Stimulated activated CD4-positive, alpha-beta T cell treated with anti-CD3 and anti-CD28 coated beads, Interleukin-2, amount 100 ng/mL, for 24 hours (primary cell): ENCODE data around the gene SYTL2.
"Not testable (repeated sequence)": the region's sequence is repeated elsewhere in the genome, so short reads cannot be mapped to it uniquely, and the experiment has no call there.

ENCODE experiments used
- DNase-seq, 2 donors: peaks; one replicate each; pipeline ENCODE4 v3.0.0-alpha.2; 2020

Gene SYTL2

DNA sequence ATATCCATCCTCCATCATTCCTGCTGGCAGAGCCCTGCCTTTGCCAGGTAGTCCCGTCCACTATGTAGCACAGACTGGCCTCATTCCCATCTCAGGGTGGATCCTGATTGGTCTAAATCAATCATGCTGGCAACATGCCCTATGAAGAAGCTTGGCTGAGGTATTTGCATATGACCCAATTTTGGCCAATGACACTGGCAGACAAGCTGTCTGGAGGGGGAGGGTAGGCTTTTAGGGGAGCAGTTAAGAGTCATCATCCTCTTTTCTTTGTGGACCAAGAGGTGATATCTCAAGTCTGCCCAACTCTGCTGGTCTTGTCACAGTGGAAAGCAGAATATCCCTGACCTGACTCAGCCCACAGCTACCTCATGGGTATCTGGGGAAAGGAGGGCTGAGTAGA is 130.0 kb downstream of the SYTL2 start:
- DNase-seq = no peak

DNA sequence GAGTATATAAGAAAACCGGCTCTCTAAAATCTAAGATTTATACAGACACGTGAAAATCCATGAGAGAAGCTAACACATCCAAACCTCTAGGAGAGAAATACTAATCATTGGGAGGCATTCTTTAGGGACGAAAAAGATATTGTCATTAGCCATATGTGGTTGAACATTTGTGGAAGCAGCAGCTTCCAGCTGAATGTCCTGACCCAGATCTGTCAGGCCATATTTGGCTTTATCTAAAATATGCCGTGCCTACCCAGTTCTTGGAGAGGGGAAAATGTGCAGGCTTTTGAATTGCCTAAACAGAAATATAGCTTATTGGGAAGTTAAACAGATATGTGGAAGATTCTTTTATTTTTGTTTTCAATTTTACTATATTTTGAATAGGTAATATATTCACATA is 131.4 kb downstream of the SYTL2 start:
- no peak for DNase-seq

DNA sequence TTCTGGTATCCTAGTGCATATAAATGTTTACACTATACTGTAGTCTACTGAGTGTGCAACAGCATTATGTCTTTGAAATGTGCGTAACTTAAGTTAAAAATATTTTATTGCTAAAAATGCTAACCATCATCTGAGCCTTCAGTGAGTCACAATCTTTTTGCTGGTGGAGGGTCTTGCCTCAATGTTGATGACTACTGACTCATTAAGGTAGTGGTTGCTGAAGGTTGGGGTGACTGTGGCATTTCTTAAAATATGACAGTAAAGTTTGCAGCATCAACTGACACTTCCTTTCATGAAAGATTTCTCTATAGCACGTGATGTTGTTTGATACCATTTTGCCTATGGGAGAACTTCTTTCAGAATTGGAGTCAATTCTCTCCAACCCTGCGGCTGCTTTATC is 137.5 kb downstream of the SYTL2 start:
- DNase-seq = no peak

DNA sequence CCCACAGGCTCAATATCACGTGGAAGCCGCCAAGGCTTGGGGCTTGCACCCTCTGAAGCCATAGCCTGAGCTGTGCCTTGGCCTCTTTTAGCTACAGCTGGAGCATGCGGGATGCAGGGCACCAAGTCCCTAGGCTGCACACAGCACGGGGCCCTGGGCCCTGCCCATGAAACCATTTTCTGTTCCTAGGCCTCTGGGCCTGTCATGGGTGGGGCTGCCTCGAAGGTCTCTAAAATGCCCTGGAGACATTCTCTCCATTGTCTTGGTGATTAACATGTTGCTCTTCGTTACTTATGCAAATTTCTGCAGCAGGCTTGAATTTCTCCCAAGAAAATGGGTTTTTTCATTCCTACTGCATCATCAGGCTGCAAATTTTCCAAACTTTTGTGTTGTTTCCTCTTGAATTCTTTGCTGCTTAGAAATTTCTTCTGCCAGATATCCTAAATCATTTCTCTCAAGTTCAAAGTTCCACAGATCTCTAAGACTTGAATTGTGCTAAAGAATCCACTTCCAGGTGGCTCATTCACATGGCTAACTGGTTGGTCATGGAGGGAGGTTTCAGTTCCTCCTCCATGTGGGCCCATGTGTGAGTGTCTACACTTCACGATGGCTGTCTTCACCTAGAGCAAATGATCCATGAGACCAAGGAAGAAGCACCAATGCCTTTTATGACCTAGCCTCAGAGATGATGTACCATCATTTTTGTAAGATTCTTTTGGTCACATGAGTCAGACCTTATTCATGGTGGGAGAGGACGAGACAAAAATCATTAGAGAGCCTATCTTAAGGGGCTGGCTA is 138.6 kb downstream of the SYTL2 start:
- no peak for DNase-seq

DNA sequence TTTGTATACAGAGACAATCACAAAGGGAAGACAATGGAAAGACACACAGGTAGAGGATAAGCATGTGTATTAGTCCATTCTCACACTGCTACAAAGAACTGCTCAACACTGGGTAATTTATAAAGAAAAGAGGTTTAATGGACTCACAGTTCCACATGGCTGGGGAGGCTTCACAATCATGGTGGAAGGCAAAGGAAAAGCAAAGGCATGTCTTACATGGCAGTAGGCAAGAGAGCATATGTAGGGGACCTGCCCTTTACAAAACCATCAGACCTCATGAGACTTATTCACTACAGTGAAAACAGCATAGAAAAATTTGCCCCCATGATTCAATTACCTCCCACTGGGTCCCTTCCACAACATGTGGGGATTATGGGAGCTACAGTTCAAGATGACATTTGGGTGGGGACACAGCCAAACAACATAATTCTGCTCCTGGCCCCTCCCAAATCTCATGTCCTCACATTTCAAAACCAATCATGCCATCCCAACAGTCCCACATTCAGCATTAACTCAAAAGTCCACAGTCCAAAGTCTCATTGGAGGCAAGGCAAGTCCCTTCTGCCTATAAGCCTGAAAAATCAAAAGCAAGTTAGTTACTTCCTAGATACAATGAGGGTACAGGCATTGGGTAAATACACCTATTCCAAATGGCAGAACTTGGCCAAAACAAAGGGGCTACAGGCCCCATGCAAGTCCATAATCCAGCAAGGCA is 139.8 kb downstream of the SYTL2 start:
- not testable (repeated sequence) for DNase-seq

DNA sequence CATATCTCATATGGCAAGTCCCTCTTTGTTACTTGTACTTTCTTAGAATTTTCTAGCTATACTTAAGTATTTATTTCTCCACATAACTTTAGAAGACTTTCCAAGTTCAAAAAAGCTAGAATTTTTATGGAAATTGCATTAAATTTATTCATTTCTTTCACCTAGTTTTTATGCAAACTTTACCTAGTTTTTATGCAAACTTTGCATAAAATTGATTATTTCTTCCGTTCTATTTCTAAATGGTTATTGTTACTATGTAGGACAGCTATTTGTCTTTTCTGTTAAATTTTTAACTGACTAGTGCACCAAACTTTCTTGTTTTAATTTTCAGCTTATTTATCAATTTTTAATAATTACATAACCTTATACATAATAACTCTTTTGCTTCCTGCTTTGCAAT is 142.8 kb downstream of the SYTL2 start:
- DNase-seq = no peak

DNA sequence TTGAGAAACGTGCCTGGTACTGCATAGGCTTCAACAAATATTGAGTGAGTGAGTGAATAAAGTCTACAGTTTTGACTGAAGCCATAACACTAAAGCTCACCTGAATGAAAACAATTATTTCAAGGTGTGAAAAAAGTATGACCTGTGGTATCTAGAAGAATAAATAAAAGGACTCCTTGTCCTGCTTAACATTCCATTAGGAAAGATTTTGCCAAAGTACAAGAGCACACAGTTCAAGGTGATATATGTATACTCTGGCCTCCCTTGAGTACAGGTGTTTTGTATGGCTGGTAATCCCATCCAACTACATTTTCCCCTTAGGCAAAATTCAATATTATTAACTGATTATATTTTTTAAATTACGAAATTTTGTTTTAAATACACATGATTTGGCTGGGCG is 144.3 kb downstream of the SYTL2 start:
- DNase-seq = no peak

DNA sequence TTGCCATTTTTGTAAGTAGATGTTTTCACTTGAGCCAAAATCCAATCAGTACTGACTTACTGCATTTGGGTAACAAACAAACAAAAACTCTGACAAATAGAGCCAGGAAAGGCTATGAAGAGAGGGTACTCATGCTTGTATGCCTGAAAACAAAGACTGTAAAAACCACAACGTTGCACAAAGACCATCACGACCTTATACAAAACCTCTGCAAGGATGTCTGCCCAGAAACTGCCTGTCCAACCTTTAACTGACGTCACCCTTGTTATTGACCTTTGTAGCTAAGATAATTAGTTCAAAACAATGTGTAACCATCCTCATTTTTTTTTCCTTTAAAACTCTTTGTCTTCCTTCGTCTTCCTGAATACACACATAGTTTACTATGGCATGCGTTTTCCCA is 145.2 kb downstream of the SYTL2 start:
- no peak for DNase-seq

DNA sequence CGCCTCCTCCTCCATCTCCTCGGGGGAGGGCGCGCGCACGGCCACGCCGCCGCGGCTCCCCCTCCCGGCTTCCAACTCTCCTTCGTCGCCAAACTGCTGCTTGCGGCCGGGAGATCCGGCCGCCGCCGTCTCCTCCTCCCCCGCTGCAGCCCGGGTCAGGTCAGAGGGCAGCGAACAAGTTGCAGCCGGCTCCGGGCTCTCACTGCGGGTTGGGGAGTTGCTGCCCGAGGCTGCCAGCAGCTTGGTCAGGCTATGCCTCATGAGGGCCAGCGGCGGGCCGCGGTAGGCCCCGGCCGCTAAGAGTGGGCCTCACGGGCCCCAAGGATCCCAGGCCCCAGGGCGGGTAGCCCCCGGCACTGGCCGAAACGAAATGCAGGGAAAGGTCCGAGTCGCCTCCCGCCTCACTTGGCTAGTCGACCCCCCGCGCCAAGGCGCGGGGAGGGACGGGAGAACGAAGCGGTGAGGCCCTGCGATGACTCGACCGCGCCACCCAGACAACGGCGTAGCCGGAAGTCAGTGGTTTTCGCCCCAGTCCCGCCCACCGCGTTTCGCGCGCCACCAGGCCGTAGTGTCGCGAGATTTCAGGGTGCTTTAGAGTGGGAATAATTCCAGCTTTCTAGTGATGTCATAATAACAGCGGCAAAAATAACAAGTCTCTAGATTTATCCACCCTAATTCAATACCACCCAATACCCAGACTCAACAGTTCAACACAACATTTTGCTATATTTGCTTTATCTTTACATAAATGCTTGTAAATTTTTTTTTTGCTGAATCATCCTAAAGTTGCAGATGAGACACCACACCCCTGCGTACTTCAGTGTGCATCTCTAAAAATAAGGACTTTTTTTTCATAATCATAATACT is 146.1 kb downstream of the SYTL2 start, which contains the start of gene CREBZF:
TSS of gene CREBZF (minus strand) at position 515 of the 867 bp plus-strand sequence. CDS start at position 261, 254 bp downstream.
- DNase-seq = peak; percentile 95 to 96

DNA sequence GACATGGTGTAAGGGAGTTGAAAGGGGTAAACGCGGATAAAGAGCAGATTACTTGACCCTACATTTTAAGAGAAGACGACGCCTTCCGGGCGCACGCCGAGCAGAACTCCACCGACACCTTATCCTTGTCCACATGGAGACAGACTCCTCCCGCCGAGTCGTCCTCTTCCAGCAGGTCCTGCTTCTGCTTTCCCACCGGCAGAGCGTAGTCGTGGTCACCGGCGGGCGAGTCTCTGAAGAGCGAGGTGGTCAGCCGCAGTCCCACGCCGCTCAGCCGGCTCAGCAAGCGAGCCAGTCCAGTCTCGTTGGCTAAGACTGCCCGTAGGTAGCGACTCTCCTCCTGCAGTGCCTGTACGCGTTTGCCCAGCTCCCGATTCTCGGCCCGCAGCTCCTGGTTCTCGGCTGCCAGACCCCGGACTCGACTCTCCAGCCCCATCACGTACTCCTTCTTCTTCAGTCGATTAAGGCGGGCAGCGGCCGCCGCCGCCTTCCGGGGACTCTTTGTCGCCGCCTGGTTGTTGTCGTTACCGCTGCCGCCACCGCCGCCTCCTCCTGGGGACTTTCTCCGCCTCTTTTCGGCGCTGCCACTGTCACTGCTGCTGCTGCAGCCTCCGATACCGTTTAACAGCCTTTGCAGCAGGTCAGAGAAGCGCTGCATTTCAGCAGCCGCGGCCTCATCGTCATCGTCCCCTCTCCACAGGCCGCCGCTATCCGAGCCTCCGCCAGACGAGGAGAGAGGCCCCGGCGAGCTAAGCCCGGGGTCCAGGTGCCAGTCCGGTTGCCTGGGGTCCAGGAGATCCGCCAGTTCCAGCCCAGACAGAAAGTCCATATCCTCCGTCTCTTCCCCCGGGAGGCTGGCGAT is 147.0 kb downstream of the SYTL2 start:
- DNase-seq = peak; percentile 85 to 89

DNA sequence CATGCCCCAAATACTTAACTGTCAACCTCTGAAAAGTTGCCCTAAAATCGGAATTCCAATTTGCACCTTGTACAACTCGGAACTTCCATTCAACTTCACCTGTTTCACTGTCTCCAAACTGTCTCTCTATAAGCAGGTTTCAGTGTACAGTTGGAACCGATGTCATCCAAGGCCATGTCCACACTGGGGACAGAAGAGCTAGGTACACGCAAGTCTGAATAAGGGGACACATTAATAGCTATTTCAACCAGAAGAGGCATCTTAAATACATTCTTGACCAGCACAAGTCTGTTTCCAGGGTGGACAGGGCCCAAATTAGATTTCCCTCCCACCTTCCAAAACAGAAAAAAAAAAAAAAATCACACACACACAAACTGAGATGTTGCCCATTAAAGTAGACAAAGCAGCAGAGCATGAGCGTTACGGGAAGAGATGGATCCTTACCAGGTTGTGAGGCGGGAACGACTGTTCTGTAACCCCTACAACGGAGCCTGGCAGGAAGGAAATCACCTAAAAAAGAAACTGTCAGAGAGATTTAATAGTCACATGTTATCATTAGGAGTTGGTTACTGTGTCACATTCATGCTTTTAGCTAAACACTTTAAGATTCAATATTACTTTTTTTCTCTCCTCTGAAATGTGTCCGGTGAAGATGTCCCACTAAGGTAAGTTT is 147.7 kb downstream of the SYTL2 start:
- peak in 1 of 2 donors; percentile 18 for DNase-seq

DNA sequence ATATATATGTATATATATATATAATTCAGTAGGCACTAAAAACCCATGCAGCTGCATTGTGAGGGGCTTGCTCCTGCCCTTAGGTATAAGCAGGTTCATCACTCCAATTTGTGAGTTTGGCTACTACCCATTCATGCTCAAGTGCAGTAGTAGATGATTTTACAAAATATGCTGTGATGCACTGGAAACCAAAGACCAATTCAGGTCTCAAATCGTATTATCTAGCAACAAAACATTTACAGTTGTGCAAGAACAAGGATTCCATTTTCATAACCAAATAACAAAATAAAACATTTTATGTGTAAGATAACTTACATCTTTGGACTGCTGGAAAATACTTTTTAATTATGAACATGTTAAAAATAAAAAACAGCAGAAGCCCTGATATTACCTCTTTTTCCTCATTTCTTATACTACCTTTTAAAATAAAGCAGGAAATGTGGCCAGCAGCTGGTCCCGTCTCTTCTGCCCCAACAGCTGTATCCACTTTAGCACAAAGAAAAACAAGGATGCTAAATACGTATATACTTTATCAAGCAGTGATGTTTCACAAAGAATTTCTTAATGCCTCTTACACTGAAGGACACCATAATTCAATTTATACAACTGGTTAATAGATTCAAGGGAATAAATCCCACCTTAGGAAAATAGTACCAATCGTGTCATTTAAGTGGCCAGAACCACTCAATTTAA is 148.8 kb downstream of the SYTL2 start:
- no peak for DNase-seq

DNA sequence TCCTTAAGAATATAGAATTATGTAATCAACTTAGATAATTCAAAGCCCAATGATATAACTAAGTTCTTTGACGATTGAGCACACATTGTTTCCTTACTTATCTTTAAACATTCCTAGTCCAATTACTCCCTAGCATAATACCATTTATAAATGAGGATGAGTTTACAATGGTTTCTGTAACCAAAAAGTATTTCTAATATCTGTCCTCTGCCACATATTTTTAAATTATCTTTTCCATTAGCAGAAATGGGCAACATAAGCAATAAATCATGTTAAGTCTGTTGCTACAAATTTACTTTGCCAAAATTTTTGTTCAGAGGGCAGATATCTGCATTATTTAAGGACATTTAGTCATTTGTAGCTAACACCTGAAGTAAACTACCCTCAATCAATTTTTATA is 152.8 kb downstream of the SYTL2 start:
- DNase-seq = no peak

DNA sequence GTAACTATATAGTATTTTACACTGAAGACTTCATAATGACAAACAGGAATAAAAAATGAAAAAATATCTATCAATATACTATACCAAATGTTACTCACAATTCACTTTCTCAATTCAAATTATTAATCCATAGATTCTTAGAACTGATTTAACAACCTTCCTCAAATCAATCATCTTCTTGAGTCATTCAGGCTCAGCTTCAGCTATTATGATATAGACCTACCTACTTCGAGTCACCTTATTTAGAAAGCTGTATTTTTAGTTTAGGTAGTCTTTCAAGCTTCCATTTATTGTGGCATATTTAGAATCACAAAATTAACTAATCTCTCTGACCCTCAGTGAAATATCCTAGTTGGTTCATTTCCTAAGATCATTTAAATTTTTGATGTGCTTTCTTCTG is 154.2 kb downstream of the SYTL2 start:
- no peak for DNase-seq

DNA sequence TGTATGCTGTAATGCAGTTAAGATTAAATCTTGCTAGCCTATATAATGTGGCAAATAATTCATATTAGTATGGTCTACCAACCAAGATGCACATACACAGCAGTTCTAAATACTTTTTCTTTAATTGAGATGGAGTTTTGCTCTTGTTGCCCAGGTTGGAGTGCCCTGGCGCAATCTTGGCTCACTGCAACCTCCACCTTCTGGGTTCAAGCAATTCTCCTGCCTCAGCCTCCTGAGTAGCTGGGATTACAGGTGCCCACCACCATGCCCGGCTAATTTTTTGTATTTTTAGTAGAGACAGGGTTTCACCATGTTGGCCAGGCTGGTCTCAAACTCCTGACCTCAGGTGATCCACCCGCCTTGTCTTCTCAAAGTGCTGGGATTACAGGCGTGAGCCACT is 156.6 kb downstream of the SYTL2 start:
- not testable (repeated sequence) for DNase-seq

DNA sequence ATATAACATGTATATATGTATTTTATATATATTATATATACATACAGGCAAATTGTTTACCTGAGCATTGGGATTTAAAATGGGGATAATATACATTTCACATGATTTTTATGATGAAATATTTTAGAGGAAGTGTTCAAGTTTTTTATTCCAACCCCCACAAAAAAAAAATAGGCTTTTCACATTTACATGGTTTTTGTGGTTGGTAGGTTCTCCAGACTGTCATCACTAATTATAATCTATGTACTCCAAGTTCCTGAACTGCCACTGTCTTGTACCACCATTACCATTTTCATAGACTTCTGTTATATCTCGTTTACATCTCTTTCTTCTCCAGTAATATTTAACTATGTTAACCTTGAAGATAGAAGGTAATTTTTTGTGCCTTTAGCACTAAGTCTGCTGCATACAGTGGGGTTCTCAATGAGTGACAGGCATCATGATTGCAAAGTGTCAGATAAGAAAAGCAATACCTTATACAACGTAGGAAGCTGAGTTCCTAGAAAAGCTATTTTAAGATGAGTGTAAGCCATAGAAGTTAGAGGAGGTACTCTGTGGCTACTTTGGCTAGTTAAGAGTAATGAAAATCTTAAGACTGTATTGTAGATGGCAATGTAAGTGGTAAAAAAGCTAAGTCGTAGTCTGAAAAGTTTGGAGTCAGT is 158.0 kb downstream of the SYTL2 start:
- no peak for DNase-seq

DNA sequence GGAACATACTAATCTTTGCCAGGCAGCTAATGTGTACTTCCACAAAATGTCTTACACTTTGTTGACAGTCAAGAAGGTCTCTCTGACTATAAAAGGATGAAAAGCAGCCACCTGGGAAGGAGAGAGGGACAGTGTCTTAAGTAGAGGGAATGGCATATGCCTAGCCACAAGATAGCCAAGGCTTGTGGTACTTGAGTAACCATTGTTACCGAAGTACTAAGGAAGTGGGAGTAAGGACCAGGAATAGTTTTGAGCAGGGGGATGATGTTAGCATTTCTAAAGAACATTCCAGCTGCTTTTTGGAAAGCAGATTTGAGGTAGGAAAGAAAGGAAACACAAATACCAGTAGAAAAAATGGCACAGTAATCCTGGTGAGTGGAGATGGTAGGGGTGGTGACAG is 159.8 kb downstream of the SYTL2 start:
- DNase-seq = no peak

DNA sequence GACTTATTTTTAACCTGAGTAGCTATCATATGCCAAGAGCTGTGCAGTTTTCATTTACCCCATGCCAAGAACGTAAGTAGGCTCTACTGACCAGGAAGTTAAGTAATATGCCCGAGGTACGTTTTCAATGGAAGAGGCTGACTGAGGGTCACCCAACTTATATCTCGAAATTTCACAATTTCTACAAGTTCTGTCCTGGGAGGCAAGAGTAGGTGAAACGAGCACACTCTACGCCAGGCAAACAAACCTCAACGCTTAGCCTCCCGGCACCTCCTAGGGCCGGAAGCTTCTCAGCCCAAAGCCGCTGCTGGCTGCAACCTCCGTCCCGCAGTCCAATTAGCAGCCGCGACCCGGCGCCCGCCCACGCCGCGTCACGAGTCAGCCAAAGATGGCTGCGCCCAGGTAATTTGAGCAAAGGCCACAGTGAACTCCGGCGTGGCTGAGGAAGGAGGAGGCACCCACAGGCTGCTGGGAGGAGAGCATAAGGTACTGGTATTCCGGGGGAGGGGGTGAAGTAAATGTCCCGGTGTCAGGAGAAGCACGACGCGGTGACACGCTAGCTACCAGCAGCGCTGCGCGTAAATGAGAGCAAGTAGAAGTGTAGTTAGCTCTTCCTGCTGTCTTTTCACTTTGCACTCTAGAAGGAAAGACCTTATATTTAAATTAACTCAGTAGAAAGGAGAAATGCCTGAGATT is 163.2 kb downstream of the SYTL2 start, which contains the start of gene TMEM126A:
TSS of gene TMEM126A (plus strand) at position 364 of the 696 bp plus-strand sequence. CDS start 2,289 bp downstream, outside the sequence.
- DNase-seq = peak; percentile 94 to 95

DNA sequence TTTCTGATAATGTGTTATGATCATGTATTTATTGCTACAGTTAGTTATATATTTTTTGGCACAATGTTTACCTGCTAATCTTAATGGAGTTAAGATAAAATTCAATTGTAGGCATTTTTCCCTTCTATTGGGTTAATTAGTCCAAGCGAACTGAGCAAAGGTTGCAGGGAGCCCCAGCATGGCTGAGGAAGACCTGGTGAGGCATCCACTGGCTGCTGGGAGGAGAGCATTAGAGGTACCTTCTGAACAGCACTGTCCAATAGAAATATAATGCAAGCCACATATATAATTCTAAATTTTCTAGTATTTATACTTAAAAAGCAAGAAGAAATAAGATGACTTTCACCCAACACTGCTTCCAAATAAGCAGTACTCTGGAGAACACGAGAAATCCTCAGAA is 163.9 kb downstream of the SYTL2 start:
- DNase-seq = no peak
